DMS 273 treated with DMSO at 0.1 percent for 48 hours (cell line): ENCODE data around the gene HTRA3.

Experiments
- DNase-seq: peaks from one replicate; lab custom pipeline; 2025; lab: John Stamatoyannopoulos, UW

The HTRA3 gene

DNA sequence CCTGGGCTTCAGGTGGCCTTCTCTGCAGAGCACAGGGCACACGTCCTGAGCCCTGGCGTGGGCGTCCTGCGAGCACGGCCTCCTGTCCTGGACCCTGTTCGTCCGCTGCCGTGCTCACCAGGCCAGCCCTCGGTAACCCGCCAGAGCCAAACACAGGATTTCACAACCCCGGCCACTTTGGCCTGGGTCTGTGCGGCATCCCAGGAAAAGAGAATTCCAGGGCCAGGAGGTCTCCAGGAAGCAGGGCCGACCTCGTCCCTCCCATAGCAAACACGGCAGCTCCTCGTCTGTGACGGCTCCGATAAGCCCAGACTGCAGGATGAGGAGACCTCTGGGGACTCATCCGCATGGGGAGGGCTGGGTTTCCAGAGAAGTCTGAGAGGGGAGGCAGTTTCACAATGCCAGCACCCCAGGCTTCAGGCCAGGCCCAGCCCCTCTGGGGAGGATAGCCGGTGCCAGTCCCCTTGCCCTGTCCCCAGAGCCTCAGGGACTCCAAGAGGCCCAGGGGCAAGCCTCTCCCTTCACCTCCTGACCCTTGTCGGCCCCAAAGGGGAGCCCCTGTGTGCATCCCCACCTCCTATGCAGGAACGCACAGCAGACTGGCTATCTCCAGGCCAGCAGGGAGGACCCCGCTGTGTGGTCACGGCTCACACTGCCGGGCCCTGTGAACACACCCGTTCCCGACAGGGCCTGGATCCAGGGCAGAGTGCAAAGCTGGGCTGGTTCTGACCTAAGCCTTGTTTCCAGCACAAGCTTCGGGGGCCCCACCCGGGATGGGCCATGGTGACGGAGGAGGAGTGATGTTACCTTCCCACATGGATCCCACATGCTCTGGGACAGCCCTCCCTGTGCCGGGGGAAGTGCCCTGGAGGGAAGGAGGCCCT lies 22.3 kb upstream of the HTRA3 start:
- DNase-seq, result no peak

- DNase-seq, result no peak
Observed at GRCh38 chr4:8248091-8248490, 21.5 kb upstream of the HTRA3 start.

DNA sequence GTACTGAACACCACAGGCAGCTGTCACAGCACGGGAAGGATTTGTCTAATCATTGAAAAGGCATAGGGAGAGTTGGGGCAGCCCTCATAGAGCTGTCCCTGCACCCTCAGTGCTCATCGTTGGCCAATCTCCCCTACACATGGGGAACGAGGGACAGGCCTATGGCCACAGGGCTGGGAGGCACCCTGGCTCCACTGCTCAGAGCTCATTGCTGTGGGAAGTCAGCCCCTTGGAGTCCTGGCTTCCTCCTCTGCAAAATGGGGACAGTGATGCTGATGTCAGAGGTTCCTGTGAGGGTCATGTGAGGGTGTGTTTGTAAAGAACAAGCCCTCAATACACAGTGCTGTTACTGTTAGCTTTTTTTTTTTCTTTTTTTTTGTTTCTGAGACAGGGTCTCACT lies 19.3 kb upstream of the HTRA3 start:
- no peak for DNase-seq

GRCh38 chr4:8250637-8251036 lies 18.9 kb upstream of the HTRA3 start:
- DNase-seq, result no peak

DNA sequence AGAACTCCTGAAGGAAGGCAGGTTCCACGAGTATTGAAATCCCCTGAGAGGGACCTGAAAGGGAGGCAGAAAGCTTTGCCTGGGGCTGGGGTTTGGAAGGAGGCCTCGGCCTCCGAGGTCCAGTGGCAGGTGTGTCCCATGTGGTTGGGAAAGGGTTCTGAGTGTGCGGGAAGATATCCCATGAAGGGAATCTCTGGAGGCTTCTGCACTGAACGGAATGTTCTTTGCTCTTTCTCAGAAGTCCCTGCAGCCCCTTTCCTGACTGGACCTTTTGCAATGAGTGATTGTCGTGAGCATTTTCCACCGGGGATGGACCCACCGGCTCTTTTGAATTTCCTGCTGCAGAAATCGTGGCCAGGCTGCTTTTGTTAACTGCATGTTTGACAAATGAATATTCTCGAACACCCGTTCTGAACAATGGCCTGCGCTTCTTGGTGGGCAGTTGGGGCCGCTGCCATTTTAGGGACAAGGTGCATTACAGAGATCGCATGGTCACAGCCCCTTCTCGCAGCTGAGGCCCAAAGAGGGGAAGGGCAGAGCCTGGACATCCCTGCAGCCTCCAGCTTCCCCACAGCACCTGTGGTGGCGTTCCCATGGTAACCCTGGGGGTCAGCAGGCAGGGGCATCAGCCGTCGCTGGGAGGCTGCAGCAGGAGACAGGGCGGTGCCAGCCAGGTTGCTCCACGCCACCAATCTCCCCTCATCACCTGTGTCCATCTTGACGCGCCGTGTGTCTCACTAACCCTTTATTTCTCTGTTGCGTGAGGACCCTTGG lies 18.3 kb upstream of the HTRA3 start:
- DNase-seq, result no peak

- DNase-seq, result no peak
Observed at GRCh38 chr4:8252301-8253173, 17.0 kb upstream of the HTRA3 start.

GRCh38 chr4:8254076-8254475 lies 15.5 kb upstream of the HTRA3 start:
- no peak for DNase-seq

DNA sequence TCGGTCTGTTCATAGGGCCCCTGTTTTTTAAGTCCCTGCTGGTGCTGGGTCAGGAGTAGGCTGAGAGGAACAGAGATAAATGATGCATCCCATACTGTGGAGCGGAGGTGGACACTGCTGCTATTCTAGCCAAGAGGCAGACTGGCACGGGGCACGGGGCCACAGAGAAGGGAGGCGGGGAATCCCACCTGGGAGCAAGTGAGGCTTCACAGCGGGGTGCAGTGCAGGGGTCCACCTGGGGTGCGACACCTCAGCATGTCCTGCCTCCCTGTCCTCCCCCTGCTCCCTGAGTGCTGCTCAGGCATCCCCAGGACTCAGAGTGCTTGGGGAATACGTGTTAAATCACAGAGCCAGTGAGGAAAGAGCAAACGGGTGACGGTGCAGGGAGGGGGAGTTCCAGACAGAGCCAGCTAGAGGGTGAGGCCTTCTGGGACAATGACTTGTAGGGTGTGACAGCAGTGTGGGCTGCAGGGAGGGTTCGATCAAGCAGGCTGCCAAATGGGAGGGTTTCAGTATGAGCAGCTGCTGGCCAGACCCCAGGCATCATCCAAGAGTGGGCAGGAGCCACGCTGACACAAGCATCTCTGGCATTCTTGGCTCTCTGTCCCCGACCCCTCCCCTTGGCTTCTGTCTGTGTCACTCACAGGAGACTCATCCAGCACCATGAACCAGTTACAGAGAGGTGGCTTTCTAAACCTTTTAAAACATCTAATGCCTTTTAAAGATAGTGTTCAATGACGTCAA lies 13.7 kb upstream of the HTRA3 start:
- DNase-seq, result no peak

GRCh38 chr4:8257854-8258253 lies 11.7 kb upstream of the HTRA3 start:
- DNase-seq, result no peak

DNA sequence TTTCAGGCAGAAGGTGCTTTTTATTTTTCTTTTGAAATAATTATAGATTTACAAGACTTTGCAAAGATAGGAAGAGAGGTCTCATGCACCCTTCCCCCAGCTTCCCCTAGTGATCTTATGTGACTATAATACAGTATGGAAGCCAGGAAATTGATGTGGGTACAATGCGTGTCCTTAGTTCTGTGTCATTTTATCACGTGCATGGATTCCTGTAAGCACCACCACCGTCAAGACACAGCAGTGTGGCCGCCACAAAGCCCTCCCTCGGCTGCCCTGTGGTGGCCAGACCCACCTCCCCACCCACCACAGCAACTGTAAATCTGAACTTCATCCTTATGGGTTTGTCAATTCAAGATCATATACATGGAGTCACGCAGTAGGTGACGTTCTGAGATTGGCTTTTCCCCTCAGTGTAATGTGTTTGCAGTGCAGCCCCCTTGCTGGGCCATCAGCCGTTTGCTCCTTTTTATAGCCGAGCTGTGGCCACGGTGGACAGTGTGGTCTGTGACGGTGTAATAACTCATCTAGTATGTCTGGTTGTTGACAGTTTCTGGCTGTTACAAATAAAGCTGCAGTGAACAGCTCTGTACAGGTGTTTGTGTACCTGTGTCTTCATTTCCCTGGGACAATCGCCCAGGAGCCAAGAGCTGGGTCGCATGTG lies 10.9 kb upstream of the HTRA3 start:
- DNase-seq, result no peak

- DNase-seq, result no peak
Observed at GRCh38 chr4:8259743-8260430, 9.7 kb upstream of the HTRA3 start.

DNA sequence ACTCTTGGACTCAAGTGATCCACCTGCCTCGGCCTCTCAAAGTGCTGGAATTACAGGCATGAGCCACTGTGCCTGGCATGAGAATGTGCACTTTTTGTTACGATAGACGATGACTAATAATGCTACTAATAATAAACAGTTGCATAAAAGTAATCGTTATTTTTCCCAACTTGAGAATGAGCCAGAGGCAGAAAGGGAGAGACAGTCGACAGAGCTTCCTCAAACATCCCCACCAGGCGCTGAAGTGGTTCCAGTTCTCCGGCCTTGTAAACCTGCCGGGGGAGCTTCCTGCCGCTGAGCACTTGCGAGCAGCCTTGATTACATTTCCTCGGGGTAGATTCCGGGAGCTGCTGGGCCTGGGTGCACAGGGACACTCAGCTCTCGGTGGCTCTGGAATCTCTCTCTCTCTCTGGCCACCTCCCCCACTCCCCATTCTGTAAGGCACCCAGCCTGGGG lies 8.9 kb upstream of the HTRA3 start:
- no peak for DNase-seq

DNA sequence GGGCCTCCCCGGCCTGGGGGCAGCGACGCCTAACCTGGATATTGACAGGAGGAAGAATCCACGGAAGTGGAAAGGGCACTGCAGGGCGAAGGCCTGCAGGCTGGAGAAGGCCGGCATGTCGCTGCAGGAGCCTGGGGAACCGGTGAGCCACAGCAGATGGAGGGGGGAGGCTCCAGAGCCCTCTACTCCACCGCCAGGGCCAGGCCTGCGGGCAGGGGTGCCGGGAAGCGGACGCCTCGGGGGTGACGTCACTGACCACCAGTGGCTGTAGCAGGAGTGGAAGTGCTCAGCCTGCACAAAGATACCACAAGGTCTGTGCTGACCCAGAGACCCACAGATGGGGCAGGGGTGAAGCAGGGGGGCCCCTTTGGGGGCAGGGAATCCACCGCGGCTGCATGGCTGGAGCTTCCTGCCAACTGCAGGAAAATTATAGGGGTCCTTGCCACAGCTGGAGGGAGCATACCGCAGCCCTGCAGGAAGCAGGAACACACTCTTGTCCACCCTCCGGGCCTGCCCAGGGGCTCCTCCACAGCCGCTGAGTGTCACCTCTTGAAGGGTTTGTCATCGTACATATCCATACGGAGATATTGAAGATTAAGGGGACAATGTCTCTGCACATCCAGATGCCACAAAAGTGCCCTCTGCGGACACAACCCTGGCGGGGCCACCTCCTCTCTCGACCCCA lies 7.6 kb upstream of the HTRA3 start:
- no peak for DNase-seq

- DNase-seq, result no peak
Observed at GRCh38 chr4:8262637-8263322, 6.8 kb upstream of the HTRA3 start.

DNA sequence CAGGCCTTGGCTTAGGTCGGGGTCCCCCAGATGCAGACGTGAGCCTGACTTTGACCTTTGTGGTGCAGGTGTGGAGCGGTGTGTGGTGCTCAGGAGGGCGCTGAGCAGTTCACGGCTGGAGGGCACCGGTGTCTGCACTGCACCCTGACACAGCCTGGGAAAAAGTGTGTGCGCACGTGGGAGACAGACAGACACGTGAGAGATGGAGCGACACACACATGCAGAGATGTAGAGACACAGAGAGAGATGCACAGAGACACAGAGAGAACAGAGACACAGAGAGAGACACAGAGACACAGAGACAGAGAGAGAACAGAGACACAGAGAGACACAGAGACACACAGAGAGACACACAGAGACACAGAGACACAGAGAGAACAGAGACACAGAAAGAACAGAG lies 6.2 kb upstream of the HTRA3 start:
- DNase-seq, result no peak

DNA sequence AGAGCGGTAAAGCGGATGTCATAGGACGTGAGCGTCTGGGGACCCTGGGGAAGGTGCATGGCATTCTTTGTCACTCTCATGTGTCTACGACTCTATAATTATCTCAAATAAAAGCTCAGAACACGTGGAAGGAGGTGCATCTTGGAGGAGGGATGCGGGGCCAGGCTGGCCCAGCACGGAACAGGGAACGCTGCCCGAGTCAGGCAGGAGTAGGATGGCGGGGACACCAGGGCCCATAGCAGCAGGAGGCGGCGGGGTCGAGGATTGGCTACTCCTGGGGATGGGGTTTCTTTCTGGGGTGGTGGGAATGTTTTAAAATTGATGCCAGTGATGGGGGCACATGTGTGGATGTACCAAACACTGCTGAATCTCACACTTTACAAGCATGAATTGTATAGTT lies 5.4 kb upstream of the HTRA3 start:
- DNase-seq, result no peak

DNA sequence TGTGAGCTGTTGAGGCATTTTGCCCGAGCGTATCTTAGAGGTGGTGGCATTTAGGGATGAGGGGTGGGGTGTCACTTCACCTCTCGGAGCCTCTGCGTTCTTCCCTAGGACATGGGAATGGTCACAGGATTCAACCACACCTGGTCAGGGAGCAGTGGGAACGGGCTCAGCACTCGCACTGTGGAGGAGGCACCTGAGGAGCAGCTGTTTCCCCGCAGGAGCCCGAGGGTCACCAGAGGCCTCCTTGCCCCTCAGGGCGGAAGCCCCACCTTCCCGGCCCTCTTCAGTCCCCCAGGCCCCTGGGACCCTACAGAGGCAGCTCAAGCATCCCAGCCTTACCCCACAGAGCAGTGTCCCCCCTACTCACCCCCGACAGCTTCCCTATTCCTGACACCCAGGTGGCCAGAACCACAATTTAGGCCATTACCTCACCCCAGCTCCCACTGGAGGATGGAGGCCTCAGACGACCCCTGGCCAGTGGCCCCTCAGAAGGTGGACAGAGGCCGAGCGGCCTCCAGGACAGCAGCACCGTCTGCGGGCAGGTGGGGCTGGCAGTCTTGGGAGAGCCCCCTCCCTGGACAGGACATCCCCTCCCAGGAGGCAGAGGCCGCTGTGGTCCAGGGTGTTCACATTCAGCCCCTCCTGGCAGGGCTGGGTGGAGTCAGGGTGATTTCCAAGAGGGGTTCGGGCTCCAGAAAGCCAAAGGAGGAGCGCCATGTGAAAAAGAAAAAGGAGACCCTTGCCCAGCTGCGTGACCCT lies 4.2 kb upstream of the HTRA3 start:
- DNase-seq, result no peak

DNA sequence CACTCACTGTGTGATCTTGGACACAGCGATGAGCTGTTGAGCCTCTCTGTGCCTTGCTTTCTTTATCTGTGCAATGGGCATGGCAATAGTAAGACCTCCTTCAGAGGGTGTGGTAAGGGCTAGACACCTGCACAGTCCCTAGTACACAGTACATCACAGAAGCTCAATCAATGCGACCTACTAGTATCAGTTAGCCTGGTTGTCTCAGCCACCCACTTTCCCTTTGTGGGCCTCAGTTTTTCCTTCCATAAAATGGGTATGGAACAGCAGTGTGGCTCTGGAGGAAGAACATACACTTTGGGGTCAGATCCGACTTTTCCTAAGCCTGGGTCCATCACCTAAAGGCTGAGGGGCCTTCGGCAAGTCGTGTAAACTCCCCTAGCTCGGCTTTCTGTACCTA lies 3.5 kb upstream of the HTRA3 start:
- DNase-seq, result no peak
